Epithelial cell of esophagus (primary cell): ENCODE measurements around the gene SIDT2.

Experiments
- DNase-seq: peaks from one replicate; pipeline ENCODE4 v3.0.0; 2010; ENCODE audit warnings: low read depth
- H3K4me3 ChIP-seq: 2 replicates; pipeline ENCODE4 v1.5.1; 2011; ENCODE audit warnings: mild to moderate bottlenecking, low read length, control low read depth
- TF ChIP-seq, protein P1 (sequence below): IDR thresholded peaks from 2 replicates; pipeline ENCODE4 v1.5.1; 2011; ENCODE audit warnings: low read depth, mild to moderate bottlenecking, low read length, control low read depth, inconsistent platforms; ENCODE audit not compliant: insufficient read depth; ENCODE audit errors: missing control alignments

The SIDT2 gene

DNA sequence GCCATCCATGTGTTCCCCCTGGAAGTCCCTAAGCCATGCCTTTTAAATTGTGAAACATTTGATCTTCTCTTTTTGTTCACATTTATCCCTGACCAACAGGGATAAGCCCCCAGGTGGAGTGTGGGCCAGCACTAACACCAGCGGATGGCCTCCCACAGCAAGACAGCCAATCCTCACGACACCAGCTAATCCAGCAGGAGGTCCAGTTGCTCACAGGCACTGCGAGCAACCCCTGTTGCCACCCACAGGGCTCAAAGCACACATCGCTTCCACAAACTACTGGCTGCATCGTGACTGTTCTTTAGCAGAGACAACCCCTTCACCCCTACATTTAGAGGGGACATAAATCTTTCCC lies 51.4 kb downstream of the SIDT2 start:
- DNase-seq, result no peak
- H3K4me3 ChIP-seq, result no peak overlapping the region
- TF ChIP-seq, protein P1, sequence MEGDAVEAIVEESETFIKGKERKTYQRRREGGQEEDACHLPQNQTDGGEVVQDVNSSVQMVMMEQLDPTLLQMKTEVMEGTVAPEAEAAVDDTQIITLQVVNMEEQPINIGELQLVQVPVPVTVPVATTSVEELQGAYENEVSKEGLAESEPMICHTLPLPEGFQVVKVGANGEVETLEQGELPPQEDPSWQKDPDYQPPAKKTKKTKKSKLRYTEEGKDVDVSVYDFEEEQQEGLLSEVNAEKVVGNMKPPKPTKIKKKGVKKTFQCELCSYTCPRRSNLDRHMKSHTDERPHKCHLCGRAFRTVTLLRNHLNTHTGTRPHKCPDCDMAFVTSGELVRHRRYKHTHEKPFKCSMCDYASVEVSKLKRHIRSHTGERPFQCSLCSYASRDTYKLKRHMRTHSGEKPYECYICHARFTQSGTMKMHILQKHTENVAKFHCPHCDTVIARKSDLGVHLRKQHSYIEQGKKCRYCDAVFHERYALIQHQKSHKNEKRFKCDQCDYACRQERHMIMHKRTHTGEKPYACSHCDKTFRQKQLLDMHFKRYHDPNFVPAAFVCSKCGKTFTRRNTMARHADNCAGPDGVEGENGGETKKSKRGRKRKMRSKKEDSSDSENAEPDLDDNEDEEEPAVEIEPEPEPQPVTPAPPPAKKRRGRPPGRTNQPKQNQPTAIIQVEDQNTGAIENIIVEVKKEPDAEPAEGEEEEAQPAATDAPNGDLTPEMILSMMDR, result no peak

DNA sequence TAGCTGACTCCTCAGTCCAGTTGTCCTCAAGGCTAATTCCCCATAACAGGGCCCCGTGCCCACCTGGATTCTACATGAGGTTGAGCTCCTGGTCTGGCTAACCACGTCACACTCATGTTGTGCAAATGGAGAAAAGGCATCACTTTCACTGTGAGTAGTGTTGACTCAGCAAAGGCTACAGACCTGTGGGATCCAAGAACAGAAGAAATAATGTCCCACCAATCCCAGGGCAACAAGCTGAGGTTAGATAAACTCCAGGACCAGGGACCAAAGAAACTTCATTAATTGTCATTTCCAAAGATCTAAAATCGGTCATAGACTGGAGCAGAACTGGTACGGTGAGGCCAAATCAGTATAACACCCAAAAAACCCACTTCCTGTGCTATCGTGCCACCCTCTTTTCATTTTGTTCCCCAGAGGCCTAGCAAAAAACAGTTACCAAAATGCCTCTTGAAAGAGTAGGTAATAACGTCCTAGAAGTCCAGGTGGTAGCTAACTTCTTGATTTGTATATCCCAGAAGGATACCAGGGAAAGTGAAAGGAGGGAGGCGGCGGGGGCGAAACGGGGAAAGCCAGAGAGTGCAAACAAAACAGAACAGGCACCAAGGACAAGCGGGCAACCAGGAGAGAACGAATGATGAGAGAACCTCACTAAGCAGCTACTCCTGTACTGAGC lies 51.9 kb downstream of the SIDT2 start:
- TF ChIP-seq, protein P1, result no peak
- peak overlapping the region; percentile 88 for H3K4me3 ChIP-seq
- DNase-seq, result peak; percentile 40

DNA sequence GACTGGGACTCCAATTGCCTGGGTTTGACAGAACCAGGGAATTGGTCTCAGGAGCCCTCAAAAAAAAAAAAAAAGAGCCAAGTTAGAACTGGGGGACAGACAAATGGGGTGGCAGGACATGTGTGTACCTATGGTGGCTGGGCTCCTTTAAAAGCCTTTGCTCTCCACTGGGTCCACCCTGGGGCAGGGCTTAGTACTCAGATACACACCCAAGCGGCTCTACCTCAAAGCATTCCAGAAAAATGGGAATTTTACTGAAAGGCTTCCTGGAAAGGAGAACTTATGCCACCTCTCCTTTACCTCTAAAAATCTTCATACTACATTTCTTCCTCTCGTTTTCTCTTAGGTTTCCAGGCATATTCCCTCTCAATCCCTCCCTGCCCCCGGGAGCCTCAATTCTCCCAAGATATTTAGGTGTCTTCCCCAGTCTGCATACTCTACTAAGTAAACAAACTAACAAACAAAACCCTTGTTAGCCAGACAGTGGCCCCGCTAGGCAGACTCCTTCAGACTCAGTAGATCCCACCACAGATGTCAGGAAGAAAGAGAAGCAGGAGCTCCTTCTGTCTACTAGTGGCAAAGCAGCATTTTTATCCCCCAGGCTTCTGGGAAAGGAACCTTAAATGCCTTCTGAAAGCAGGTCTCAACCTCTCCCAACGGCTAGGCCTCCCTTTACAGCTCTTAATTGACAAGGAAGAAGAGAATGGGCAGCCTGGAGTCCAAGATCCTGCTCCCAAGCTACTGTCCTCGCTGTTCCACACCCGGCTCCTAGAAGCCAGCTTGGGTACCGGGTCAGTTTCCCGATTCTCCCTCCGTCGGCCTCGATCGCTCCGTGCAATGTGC lies 52.7 kb downstream of the SIDT2 start:
- TF ChIP-seq, protein P1, result no peak
- H3K4me3 ChIP-seq, result peak overlapping the region; percentile 88
- DNase-seq, result peak; percentile 48

DNA sequence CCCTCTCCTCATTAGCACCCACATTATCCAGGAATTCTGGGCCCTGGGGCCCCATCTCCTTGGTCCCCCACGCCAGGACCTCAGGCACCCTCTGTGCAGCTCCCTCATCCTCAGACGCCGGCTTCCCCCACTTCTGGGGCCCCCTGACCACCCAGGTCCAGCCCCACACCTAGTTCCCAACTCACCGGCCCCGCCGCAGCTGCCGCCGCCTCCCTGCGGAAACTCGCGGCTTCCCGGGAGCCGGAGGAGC lies 53.2 kb downstream of the SIDT2 start, which contains the start of gene PCSK7:
Gene PCSK7, minus strand, starts transcription at position 232 of the 250 bp plus-strand sequence. CDS start 2,229 bp downstream, outside the sequence.
- peak within 1 kb of the TSS; percentile 88 for H3K4me3 ChIP-seq
- no peak for DNase-seq
- TF ChIP-seq, protein P1, result no peak

DNA sequence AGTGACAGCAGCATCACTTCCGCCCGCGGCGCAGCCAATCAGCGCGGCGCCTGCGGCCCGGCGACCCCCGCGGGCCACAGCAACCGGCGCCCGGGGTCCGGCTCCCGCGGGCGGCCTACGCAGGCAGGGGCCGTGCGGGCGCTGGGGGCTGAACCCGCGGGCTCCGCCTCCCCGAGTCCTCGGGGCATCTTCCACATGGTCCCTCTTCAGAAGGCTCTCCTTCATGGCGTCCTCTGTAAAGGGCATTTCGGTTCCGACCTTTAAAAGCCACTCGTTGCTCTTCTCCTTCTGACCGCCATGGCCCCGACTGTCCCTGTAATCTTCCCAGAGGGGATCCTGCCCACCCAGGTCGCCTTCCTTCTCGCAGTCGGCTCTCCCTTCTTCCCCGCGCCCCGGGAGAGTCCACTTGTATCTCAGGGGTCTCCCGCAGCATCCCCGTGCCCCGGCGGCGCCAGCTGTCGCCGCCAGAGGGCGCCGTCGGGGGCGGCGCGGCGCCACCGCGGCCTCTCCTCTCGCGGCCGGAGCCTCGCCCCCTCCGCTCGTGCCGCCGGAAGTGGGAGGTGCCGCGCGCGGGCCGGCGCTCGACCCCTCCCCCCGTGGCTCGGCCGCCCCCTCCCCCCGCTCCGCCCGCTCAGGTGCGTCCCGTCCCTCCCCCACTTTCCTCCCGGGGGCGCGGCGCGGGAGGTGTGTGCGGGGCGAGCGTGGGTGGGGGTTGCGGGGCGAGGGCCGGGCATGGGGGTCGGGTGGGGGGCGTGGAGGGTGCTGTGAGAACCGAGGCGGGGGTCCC lies 53.7 kb downstream of the SIDT2 start, which contains the start of gene RNF214:
Gene RNF214, plus strand, starts transcription at position 580 of the 787 bp plus-strand sequence. CDS start 1,602 bp downstream, outside the sequence.
- peak; percentile 73 for DNase-seq
- H3K4me3 ChIP-seq, result peak within 1 kb of the TSS; percentile 88
- TF ChIP-seq, protein P1, result peak; percentile 59

DNA sequence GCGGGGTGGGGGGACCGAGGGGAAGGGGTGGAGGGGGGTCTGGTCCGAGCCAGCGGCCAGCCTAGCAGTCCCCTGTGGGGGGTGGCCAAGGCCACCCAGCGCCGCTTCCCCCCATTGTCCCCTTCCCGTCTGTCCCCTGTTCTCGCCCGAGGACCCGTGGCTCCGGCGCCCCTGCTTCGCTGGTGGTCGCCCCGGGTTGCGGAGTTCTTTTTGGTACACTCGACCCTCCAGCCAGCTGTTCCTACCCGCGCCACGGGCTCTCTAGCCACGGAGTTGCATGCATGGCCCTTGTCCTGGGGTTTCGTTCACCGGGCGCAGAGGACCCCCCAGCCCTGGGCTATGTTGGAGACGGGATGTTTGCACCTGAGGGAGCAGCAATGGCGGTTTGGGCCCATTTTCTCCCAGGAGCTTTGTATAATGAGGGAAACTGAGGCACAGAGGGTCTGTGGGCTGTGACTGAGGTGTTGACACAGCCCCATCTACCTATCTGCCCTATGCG lies 54.4 kb downstream of the SIDT2 start:
- peak overlapping the region; percentile 75 for H3K4me3 ChIP-seq
- TF ChIP-seq, protein P1, result no peak
- no peak for DNase-seq
